Uterus (tissue), 2 donors: Measurements from ENCODE around the gene IFRD1.

ENCODE experiments used
- CTCF ChIP-seq, 4 experiments: fragments of 200-600 bp in 2 of 4; fragments of 450-650 bp in 2 of 4; sonication (generic) in 2 of 4; IDR thresholded peaks; one replicate each; pipeline ENCODE4 v1.5.1; 2016 to 2019; ENCODE audit warnings: antibody characterized with exemption in 4 of 4, mild to moderate bottlenecking in 2 of 4, moderate library complexity in 1 of 4
- POLR2A ChIP-seq, 2 donors: fragments of 450-650 bp; IDR thresholded peaks; one replicate each; pipeline ENCODE4 v1.6.1; 2016; ENCODE audit warnings: antibody characterized with exemption in 2 of 2, mild to moderate bottlenecking in 1 of 2, moderate library complexity in 1 of 2

GRCh38 chr7:112459645-112460044, 9.4 kb downstream of the IFRD1 start:
- TF ChIP-seq CTCF (IDR thresholded peaks at IDR 0.05): no peak
- TF ChIP-seq POLR2A (IDR thresholded peaks at IDR 0.05): no peak
